GM19463 (cell line): ENCODE results near the gene ADRA1B.

ENCODE experiments used
- ATAC-seq: cut with Tn5 transposase; IDR thresholded peaks from one replicate; pipeline ENCODE4 v1.9.1; 2021; ENCODE audit warnings: mild to moderate bottlenecking, moderate library complexity; ENCODE audit not compliant: unreplicated experiment

ADRA1B gene

DNA sequence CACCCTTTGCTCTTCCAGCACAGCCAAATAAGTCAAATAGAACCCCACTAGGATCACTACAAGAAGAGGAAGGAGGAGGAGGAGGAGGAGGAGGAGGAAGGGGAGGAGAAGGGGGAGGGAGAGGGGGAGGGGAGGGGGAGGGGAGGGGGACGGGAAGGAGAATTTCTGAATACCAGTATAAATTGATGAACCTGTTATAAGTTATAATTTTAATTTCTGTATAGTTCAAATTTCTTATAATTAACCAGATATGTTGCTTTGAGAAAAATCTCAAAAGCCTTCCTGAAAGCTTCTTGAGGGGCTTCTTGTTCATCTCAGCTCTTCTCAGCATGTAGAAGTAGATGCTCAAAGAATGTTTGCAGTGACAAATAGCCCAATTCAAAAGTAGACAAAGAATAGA is 15.0 kb upstream of the ADRA1B start:
- no peak for ATAC-seq

DNA sequence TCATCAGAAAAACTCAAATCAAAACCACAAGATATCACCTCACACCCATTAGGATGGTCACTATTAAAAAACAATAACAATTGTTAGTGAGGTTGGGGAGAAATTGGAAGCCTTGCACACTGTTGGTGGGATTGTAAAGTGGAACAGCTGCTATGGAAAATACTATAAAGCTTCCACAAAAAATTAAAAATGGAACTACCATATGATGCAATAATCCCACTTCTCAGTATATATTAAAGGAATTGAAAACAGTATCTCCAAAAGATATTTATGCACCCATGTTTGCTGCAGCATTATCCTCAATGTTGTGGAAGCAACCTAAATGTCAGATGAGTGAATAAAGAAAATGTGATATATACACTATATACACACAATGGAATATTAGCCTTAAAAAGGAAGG is 14.5 kb upstream of the ADRA1B start:
- ATAC-seq = no peak

DNA sequence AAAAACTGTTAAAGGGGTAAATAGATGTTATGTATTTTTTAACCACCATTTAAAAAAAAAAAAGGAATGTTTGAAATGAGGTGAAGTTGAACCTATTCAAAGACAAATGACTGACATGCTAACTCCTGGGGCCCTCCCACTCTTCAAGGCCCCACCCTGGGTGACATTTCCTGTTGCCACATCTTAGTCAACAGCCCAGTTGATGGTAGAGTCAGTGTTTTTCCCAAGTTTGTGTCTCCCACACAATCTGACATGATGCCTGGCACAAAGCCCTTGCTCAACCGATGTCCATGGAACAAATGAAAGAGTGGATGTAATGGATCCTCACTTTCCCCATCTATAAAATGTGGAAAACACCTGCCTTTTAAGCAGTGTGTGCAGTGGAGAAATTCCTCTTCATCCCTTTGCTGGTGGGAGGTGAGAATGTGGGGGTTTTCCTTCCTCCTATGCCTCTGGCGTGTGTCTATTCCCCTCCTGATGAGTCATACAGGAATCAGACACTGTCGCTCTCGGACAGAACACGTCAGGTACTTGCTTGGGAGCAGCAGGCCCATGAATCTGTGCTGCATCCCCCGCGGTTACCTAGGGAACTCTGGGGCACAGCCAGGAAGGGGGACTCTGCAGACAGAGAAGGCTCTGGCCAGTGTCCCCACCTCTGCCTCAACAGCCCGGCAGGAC is 13.7 kb upstream of the ADRA1B start:
- ATAC-seq = no peak

DNA sequence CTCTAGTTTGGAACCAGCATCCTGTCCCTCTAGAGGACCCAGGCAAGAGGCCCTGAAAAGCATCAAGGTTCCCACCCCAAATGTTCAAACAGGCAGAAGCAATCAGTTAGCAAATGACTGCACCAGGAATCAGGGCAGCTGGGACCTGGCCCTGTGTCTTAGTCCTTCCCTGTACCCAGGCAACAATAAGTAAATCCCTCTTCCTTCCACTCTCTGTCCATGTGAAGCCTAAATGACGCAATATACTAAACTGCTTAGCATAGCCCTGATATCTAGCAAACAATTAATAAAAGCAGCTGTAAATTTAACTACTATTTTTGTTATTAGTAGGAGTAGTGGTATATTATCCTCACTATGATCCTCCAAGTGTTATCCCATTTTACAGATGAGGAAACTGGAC is 13.2 kb upstream of the ADRA1B start:
- no peak for ATAC-seq

DNA sequence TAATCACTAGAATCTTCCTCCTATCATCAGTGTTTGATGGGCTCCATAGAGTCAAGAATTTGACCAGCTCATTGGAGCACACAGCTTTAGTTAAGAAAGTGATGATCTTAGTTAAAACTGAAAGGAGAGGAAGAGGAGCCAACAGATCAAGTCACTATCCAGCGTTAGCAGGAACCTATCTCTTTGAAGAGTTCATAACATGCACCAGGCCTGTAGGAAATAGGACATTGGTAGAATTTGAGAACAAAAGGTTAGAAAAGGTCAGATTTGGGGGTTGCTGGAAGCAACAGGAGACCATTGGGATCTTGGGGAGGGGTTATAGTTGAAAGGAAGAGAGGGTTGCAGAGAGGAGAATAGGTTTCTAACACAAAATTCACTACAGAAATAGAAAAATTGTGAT is 11.4 kb upstream of the ADRA1B start:
- ATAC-seq = no peak

DNA sequence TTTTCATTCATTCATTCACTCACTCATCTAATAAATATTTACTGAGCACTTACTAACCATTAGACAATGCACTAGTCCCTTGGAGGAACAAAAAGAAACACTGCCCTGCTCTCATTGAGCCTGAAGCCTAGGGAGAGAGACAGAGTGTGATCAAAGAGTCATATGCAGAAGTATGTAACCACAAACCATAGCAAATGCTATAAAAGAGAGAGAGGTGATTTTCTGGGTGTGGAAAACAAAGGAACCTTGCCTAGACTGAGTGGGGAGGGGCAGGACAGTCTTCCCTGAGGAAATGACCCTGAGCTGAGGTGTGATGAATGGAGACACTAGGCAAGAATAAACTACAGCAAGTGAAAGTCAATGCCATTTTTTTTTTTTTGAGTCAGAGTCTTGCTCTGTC is 10.8 kb upstream of the ADRA1B start:
- no peak for ATAC-seq

DNA sequence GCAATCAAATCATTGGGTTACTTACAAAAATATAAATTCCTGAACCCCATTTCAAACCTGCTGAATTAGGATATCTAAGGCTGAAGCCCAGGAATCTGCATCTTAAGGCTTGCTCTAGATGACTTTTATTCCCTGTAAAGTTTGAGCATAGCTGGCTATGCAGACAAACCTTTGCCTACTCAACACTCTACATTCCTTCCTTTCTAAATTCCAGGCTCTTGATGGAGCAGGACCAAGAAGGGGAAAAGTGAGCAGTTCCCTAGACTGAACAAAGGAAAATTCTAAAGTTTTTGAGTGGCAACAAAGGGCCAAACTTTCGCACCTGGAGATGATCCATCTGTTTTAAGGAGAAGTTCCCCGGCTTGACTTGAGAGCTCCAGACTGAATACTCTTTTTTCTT is 9.8 kb upstream of the ADRA1B start:
- no peak for ATAC-seq

DNA sequence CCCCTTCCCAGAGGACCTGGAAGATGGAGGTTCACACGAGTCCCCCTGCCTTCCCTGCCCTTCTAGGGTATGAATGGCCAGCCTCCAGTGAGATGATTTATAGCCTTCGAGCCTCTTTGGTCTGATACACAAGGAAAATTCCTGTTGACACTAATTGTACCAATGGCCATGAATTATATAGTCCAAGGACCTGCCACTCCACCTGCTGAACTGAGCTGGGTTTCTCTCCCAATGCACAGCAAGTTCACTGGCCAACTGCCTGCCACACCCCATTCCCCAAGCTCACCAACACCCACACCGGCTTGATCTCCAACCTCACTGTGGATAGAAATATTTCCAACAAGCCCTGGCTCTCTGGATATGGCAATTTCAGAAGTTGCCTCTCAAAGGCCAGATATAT is 9.3 kb upstream of the ADRA1B start:
- no peak for ATAC-seq

DNA sequence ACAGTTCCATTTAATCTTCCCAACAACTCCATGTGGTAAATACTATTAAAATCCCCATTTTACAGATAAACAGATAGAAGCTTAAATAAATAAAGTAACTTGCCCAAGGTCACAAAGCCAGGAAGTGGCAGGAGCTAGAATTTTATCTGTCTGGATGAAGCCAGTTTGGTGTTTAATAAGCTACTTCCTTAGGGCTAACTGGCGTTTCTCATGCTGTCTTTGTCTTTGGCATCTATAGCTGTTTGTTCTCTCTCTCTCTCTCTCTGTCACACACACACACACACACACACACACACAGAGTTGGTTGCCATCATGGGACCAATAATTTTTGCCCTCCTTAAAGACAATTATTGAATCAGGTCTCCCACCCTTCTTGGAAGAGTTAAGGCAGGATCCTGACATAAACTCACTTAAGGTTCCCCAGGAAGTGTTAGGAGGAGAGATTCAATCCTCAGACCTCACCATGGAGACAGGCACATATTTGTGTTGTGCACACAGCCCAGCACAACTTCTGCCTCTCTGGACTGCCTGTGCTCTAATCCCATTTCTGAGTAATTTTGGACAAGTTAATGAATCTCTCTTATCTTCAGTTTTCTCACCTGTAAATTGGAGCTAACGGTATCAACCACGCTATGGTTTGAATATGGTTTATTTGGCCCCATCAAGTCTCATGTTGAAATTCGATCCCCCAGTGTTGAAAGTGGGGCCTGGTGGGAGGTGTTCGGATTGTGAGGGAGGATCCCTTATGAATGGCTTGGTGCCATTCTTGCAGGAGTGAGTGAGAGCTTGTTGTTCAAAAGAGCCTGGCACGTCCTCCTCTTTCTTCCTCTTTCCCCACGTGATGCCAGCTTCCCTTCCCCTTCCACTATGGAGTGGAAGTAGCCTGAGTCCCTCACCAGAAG is 8.3 kb upstream of the ADRA1B start:
- ATAC-seq = no peak

DNA sequence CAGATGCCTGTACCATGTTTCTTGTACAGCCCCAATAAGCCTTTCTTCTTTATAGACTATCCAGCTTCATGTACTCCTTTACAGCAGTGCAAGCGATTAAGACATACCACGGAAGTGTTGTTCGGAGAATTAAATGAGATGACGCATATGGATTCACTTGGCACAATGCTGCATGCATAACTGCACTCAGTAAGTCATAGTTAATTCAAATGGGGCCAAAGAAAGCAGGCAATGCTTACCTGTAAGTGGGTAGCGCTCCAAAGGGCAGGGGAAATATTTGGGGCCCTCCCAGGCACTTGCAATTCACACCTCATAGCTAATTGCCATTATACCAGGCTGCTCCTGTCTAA is 7.7 kb upstream of the ADRA1B start:
- no peak for ATAC-seq

DNA sequence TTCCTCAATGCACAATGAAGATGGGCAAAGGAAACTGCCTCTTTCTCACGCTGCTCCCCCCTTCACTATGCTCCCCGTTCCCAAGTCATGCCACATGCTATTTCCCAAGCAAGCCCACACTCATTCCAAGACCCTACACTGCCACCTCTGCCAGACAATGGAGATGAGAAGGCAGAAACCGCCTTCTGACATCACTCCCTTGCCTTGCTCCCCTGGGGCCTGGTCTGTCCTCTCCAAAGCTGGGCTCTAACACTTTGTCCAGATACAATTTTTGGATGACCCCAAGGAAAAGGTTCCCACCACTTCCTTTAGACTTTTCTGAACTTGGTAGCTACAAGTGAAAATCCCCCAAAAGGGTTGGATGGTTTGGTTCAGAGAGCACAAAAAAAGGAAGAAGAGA is 7.2 kb upstream of the ADRA1B start:
- no peak for ATAC-seq

DNA sequence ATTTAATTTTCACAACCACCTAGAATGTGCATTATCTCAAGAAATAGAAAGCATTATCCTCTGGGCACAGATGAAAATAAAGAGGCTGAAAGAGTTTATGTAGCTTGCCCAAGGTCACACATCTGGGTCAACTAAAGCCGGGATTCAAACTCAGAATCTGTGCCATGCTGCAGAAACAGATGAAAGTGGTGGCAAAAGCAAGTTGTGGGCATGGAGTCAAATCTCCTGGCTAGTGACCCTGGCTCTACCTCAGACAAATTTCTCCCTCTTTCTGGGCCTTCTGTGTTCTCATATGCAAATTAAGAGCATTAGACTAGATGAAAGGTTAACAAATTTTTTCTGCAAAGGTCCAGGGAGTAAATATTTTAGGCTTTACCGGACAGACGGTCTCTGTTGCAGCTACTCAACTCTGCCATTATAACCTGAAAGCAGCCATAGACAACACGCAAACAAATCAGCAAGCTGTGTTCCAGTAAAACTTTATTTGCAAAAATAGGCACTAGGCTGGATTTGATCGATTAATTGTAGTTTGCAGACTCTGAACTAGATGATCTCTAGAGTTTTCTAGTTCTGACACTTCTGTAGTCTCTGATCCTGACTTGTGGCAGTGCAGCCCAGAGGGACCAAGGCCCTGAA is 6.0 kb upstream of the ADRA1B start:
- ATAC-seq = no peak

DNA sequence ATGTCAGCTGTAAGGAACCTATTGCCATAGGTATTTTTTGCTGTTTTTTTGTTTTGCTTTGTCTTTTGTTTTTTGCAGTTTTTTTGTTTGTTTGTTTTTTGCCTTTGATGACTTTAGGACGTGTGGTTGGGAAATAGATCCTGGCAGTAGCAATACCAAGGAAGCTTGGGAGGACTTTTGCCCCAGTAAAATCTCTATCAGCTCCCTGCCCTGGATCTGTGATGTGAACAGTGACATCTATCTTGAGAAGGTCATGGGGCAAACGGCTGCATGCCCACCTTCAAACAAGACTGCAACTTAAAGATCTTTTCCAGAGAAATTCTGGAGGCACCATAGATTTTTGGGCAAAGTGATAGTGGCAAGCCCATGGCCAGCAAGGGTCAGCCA is 5.4 kb upstream of the ADRA1B start:
- ATAC-seq = no peak

DNA sequence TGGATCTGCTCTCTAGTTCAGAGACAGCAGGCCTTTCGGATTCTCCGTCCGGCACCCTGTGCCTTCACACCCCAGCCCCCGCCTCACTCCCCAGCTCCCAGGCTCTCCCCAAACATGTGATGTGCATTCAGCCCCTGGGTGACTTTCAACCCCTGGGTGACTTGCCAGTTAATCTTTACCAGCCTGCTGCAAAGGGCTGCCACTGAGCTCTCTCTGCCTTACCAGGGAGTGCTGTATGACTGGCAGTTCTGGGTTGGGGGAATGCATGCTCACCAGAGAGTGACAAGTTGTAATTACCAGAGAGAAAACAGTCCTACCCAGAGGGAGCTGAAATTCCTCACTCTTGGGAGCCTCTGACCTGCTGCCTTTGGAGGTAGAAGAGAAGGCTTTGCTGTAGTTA is 4.9 kb upstream of the ADRA1B start:
- ATAC-seq = no peak

DNA sequence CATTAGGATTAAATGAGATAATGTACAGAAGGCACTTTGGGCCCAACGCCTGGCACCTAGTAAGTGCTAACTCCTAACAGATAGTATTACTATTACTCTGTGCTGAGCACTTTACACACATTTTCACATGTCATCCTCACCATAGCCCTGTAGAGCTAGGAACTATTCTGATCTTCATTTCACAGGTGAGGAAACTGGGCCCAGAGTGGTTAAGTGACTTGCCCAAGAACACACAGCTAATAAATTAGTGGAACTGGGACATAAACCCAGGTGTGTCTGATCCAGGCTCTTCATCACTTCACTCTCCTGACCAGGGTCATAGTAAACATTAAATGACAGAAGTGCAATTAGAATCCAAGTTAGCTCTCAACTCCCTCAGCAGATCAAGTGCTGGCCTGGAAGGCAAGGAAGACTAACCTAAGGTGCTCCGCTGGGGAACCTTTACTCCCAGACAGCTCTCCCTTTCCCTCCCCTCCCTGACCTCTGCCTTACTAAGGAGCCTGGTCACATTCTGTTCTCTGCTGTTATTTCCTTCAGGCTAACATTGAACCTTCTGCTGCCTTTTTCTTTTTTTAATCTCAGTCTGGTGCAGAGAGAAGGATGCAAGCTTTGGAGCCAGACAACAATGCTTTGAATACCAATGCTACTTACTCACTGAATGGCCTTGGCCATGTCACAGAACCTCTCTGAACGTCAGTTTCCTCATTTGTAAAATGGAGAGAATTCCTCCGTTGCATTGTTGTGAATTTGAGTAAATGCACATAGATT is 4.1 kb upstream of the ADRA1B start:
- no peak for ATAC-seq

DNA sequence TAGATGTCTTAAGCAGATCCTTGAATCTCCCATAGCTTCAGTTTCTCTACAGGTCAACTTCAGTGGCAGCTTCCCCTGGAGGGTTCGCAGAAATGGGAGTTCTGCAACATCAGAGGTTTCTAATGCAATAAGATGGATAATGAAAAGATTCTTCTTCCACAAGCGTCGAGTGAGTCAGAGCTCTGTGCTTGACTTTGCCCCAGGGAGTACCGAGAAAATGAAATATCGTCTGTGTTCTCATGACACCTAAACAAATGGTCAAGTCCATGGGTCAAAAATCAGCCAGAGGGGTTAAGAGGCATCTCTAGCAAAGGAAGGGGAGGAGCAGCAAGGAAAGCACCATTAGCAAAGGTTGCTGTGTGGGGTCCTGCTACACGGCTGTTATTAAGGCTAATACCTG is 3.2 kb upstream of the ADRA1B start:
- ATAC-seq = no peak

DNA sequence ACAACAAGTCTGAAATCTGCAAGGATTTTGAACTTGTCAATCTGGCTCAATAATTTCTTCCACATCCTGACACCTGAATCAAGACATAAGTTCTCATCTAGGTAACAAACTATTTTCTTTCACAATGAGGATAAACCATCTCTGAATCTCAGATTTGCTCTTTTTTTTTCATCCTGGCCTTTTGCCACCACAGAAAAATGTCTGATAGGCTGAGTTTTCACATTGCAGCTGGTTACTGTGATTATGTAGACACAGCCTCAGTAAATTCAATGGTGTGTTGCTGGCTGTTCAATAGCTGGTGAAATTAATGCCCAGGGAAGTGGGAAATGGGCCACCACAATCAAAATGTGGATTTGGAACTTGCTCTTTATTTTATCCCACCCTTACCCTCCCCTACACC is 2.8 kb upstream of the ADRA1B start:
- ATAC-seq = no peak

DNA sequence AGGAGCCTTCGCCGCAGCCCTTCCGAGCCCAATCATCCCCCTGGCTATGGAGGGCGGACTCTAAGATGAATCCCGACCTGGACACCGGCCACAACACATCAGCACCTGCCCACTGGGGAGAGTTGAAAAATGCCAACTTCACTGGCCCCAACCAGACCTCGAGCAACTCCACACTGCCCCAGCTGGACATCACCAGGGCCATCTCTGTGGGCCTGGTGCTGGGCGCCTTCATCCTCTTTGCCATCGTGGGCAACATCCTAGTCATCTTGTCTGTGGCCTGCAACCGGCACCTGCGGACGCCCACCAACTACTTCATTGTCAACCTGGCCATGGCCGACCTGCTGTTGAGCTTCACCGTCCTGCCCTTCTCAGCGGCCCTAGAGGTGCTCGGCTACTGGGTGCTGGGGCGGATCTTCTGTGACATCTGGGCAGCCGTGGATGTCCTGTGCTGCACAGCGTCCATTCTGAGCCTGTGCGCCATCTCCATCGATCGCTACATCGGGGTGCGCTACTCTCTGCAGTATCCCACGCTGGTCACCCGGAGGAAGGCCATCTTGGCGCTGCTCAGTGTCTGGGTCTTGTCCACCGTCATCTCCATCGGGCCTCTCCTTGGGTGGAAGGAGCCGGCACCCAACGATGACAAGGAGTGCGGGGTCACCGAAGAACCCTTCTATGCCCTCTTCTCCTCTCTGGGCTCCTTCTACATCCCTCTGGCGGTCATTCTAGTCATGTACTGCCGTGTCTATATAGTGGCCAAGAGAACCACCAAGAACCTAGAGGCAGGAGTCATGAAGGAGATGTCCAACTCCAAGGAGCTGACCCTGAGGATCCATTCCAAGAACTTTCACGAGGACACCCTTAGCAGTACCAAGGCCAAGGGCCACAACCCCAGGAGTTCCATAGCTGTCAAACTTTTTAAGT is 819 bp downstream of the ADRA1B start:
- ATAC-seq = no peak

DNA sequence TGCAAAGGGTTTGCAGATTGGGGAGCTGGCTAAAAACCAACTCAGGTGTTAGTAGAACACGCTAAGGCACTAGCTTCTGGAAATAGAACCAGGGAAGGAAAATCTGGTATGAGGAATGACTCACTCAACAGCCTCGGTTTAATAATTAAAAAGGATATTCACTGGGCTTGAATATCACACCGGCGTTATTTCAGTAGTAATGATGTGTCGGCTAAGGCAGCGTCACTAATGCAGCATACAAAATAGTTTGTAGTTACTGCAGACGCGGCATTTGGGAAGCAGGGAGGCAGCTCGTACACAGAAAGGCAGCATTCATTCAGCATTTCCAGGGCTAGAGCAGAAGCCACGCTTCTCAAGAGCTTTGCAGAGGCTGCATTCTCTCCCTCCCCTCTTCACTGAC is 1.7 kb downstream of the ADRA1B start:
- no peak for ATAC-seq

DNA sequence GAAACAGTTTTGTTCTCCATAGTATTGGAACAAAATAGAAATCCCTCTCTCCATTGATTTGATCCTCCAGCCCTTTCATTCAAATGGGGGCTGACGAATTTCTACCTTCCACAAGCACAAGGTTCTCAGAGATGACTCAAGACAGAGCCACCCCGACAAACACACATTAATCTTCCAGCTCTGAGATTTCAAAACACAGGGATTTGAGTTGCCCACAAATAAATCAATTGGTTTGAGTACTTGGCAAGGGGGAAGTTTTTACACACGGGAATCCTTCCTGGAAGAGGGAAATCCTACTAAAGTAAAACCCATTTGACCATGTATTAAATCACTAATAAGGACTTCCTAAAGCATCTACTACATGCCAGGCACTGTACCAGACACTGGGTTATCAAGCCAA is 5.4 kb downstream of the ADRA1B start:
- no peak for ATAC-seq
